ENCODE data around the gene SLC2A1.

The SLC2A1 gene

GRCh38 chr1:42936309-42937078, 22.2 kb downstream of the SLC2A1 start:
- H3K4me1 ChIP-seq (ENCODE audit: control insufficient read depth, low read length) = peaks cover 80% of the 10 kb centered on the region
- no peaks in the 10 kb centered on the region for H3K9me3 ChIP-seq (ENCODE audit: control insufficient read depth, insufficient read depth, low read length)
- H3K36me3 ChIP-seq (ENCODE audit: control insufficient read depth, low read length) = peaks cover 94% of the 10 kb centered on the region
- H3K9me2 ChIP-seq (replicated peaks; ENCODE audit: control insufficient read depth, low read length) = no peaks in the 10 kb centered on the region
- H3K4me3 ChIP-seq (ENCODE audit: low read length) = peak overlapping the region; percentile 12; the same call in 1 of the 2 replicates
- H4K20me1 ChIP-seq (ENCODE audit: control insufficient read depth, insufficient read depth, low read depth, low read length) = peaks cover 46% of the 10 kb centered on the region
- TF ChIP-seq EZH2phosphoT487 (IDR thresholded peaks at IDR 0.05; ENCODE audit: borderline replicate concordance, low read length) = no peak
- TF ChIP-seq CTCF (IDR thresholded peaks at IDR 0.05; ENCODE audit: low read depth, low read length, poor library complexity, severe bottlenecking) = no peak
- peaks cover 17% of the 10 kb centered on the region for H3F3A ChIP-seq (ENCODE audit: control insufficient read depth, insufficient read depth)
- peak overlapping the region; percentile 46 for H3K27ac ChIP-seq (ENCODE audit: low read depth, low read length)
- H3K79me2 ChIP-seq (ENCODE audit: control insufficient read depth, low read length) = peaks cover 98% of the 10 kb centered on the region
- peak overlapping the region; percentile 63 for H3K4me2 ChIP-seq (ENCODE audit: low read length)
- H3K27me3 ChIP-seq (ENCODE audit: control insufficient read depth, low read length) = no peaks in the 10 kb centered on the region

GRCh38 chr1:42935971-42936308, 22.7 kb downstream of the SLC2A1 start:
- TF ChIP-seq CTCF (IDR thresholded peaks at IDR 0.05; ENCODE audit: low read depth, low read length, poor library complexity, severe bottlenecking) (no peak), EZH2phosphoT487 (IDR thresholded peaks at IDR 0.05; ENCODE audit: borderline replicate concordance, low read length) (no peak)
- Histone ChIP-seq H3F3A (ENCODE audit: control insufficient read depth, insufficient read depth) (peaks cover 17% of the 10 kb centered on the region), H3K9me3 (ENCODE audit: control insufficient read depth, insufficient read depth, low read length) (no peaks in the 10 kb centered on the region), H3K4me1 (ENCODE audit: control insufficient read depth, low read length) (peaks cover 85% of the 10 kb centered on the region), H3K27me3 (ENCODE audit: control insufficient read depth, low read length) (no peaks in the 10 kb centered on the region), H4K20me1 (ENCODE audit: control insufficient read depth, insufficient read depth, low read depth, low read length) (peaks cover 50% of the 10 kb centered on the region), H3K4me3 (ENCODE audit: low read length) (0 out of 2 replicates have a peak overlapping the region, but pooled peaks have one; percentile 12), H3K27ac (ENCODE audit: low read depth, low read length) (peak overlapping the region; percentile 46), H3K36me3 (ENCODE audit: control insufficient read depth, low read length) (peaks cover 94% of the 10 kb centered on the region), H3K4me2 (ENCODE audit: low read length) (peak overlapping the region; percentile 63), H3K79me2 (ENCODE audit: control insufficient read depth, low read length) (peaks cover 98% of the 10 kb centered on the region), H3K9me2 (replicated peaks; ENCODE audit: control insufficient read depth, low read length) (no peaks in the 10 kb centered on the region)

GRCh38 chr1:42935313-42935895, 23.3 kb downstream of the SLC2A1 start:
- peak overlapping the region; percentile 18 for H3K4me3 ChIP-seq (ENCODE audit: low read length)
- peak overlapping the region; percentile 46 for H3K27ac ChIP-seq (ENCODE audit: low read depth, low read length)
- H3K4me2 ChIP-seq (ENCODE audit: low read length) = peak overlapping the region; percentile 63
- TF ChIP-seq CTCF (IDR thresholded peaks at IDR 0.05; ENCODE audit: low read depth, low read length, poor library complexity, severe bottlenecking) (no peak), EZH2phosphoT487 (IDR thresholded peaks at IDR 0.05; ENCODE audit: borderline replicate concordance, low read length) (no peak)
- H3K4me1 ChIP-seq (ENCODE audit: control insufficient read depth, low read length) = peaks cover 88% of the 10 kb centered on the region
- H3K9me2 ChIP-seq (replicated peaks; ENCODE audit: control insufficient read depth, low read length) = no peaks in the 10 kb centered on the region
- H3K27me3 ChIP-seq (ENCODE audit: control insufficient read depth, low read length) = no peaks in the 10 kb centered on the region
- H4K20me1 ChIP-seq (ENCODE audit: control insufficient read depth, insufficient read depth, low read depth, low read length) = peaks cover 52% of the 10 kb centered on the region
- H3K36me3 ChIP-seq (ENCODE audit: control insufficient read depth, low read length) = peaks cover 96% of the 10 kb centered on the region
- H3K9me3 ChIP-seq (ENCODE audit: control insufficient read depth, insufficient read depth, low read length) = no peaks in the 10 kb centered on the region
- peaks cover 98% of the 10 kb centered on the region for H3K79me2 ChIP-seq (ENCODE audit: control insufficient read depth, low read length)
- peaks cover 17% of the 10 kb centered on the region for H3F3A ChIP-seq (ENCODE audit: control insufficient read depth, insufficient read depth)

All from DOHH2 (cell line).